T47D (cell line): ENCODE data around the gene UROC1.
"Not testable (repeated sequence)": the region's sequence is repeated elsewhere in the genome, so short reads cannot be mapped to it uniquely, and the experiment has no call there.

ENCODE experiments used
- DNase-seq, 2 experiments: peaks; one replicate each; pipeline versions ENCODE4 v3.0.0 to v3.0.0-alpha.2; 2011 to 2012; ENCODE audit warnings: low read depth in 1 of 2, low spot score in 1 of 2
- JUND ChIP-seq: IDR thresholded peaks from 2 replicates; pipeline ENCODE4 v1.6.1; 2012; ENCODE audit warnings: low read depth
- in situ Hi-C: cut with HindIII; loops from 2 replicates; pipeline ENCODE4 v1.10.0; 2016; ENCODE audit warnings: low sequenced_read_pairs, low pct_unique_long_range_greater_than_20kb

Gene UROC1

GRCh38 chr3:126542340-126543241 is 25.0 kb upstream of the UROC1 start:
- in situ Hi-C loops: no loop called here
- TF ChIP-seq JUND: no peak
- no peak for DNase-seq

- TF ChIP-seq JUND: no peak
- DNase-seq: no peak
- in situ Hi-C loops: no loop called here
Measured at GRCh38 chr3:126541628-126542339, 24.2 kb upstream of the UROC1 start.

- DNase-seq: no peak
- no peak for TF ChIP-seq JUND
- in situ Hi-C loops: no loop called here
Measured at GRCh38 chr3:126540951-126541627, 23.5 kb upstream of the UROC1 start.

GRCh38 chr3:126540342-126540849 is 22.8 kb upstream of the UROC1 start:
- in situ Hi-C loops: no loop called here
- DNase-seq: peak in 1 of 2 experiments; percentile 49
- no peak for TF ChIP-seq JUND

GRCh38 chr3:126539558-126540250 is 22.1 kb upstream of the UROC1 start:
- DNase-seq: no peak
- in situ Hi-C loops: no loop called here
- no peak for TF ChIP-seq JUND

GRCh38 chr3:126538966-126539365 is 21.4 kb upstream of the UROC1 start:
- TF ChIP-seq JUND: no peak
- DNase-seq: no peak
- in situ Hi-C loops: no loop called here

GRCh38 chr3:126538316-126538715 is 20.7 kb upstream of the UROC1 start:
- in situ Hi-C loops: no loop called here
- TF ChIP-seq JUND: no peak
- no peak for DNase-seq

GRCh38 chr3:126537730-126538281 is 20.2 kb upstream of the UROC1 start:
- no peak for TF ChIP-seq JUND
- in situ Hi-C loops: no loop called here
- DNase-seq: no peak

GRCh38 chr3:126537116-126537729 is 19.6 kb upstream of the UROC1 start:
- in situ Hi-C loops: no loop called here
- DNase-seq: no peak
- no peak for TF ChIP-seq JUND

GRCh38 chr3:126536126-126536525 is 18.6 kb upstream of the UROC1 start:
- in situ Hi-C loops: no loop called here

GRCh38 chr3:126535636-126536035 is 18.1 kb upstream of the UROC1 start:
- in situ Hi-C loops: no loop called here
- no peak for DNase-seq
- no peak for TF ChIP-seq JUND

More at GRCh38 chr3:126536126-126536525, 18.6 kb upstream of the UROC1 start:
- no peak for TF ChIP-seq JUND
- no peak for DNase-seq

- in situ Hi-C loops, DNase-seq: not testable (repeated sequence)
Measured at GRCh38 chr3:126534716-126535115, 17.1 kb upstream of the UROC1 start.
